SU-DHL-6 (cell line): ENCODE results near the gene EMC9.

Experiments used
- H2AFZ ChIP-seq: fragments of 200-600 bp; sonication (generic); 2 replicates; pipeline ENCODE4 v1.6.1; 2014; ENCODE audit warnings: low read depth, mild to moderate bottlenecking, moderate library complexity, mixed read lengths, antibody characterized with exemption, low read length; ENCODE audit not compliant: severe bottlenecking
- H3F3A ChIP-seq: fragments of 200-600 bp; shearing (Covaris generic); 2 replicates; pipeline ENCODE4 v1.6.0; 2016; ENCODE audit warnings: antibody characterized with exemption, mild to moderate bottlenecking; ENCODE audit not compliant: insufficient read depth
- H3K27ac ChIP-seq: fragments of 200-600 bp; sonication (generic); 2 replicates; pipeline ENCODE4 v1.5.1; 2016; ENCODE audit warnings: low read depth, mild to moderate bottlenecking, low read length, moderate library complexity, mixed read lengths
- H3K27me3 ChIP-seq: fragments of 200-600 bp; sonication (generic), shearing (Covaris generic); 2 replicates; pipeline ENCODE4 v1.6.0; 2014; ENCODE audit warnings: mild to moderate bottlenecking, low read length
- H3K36me3 ChIP-seq: fragments of 200-600 bp; sonication (generic); 2 replicates; pipeline ENCODE4 v1.6.1; 2014; ENCODE audit warnings: mild to moderate bottlenecking, low read length, mixed read lengths
- H3K4me2 ChIP-seq: fragments of 300-600, 200-600 bp; shearing (Covaris generic), sonication (generic); 2 replicates; pipeline ENCODE4 v1.6.0; 2014; ENCODE audit warnings: low read length, low read depth, mild to moderate bottlenecking; ENCODE audit not compliant: poor library complexity, severe bottlenecking
- H3K4me3 ChIP-seq: fragments of 200-600 bp; sonication (generic); 2 replicates; pipeline ENCODE4 v1.5.1; 2014; ENCODE audit warnings: antibody characterized with exemption, low read length, mild to moderate bottlenecking, mixed read lengths; ENCODE audit not compliant: insufficient read depth, poor library complexity, severe bottlenecking
- H3K79me2 ChIP-seq: fragments of 200-600 bp; sonication (generic); 2 replicates; pipeline ENCODE4 v1.6.1; 2014; ENCODE audit warnings: mild to moderate bottlenecking, low read length, moderate library complexity; ENCODE audit not compliant: insufficient read depth
- H3K9ac ChIP-seq: fragments of 200-600 bp; sonication (generic); 2 replicates; pipeline ENCODE4 v1.7.0; 2014; ENCODE audit warnings: mild to moderate bottlenecking, low read length
- H3K9me2 ChIP-seq: fragments of 200-600 bp; sonication (generic); replicated peaks from 2 replicates; pipeline ENCODE4 v1.6.1; 2014; ENCODE audit warnings: low read length; ENCODE audit not compliant: insufficient read depth
- H3K9me3 ChIP-seq: fragments of 200-600 bp; sonication (generic); 2 replicates; pipeline ENCODE4 v1.6.1; 2014; ENCODE audit warnings: low read length, mixed read lengths; ENCODE audit not compliant: insufficient read depth
- H4K20me1 ChIP-seq: fragments of 200-600 bp; sonication (generic); 2 replicates; pipeline ENCODE4 v1.6.1; 2014; ENCODE audit warnings: low read depth, mild to moderate bottlenecking, antibody characterized with exemption, low read length, moderate library complexity, mixed read lengths
- EZH2phosphoT487 ChIP-seq: fragments of 200-600 bp; sonication (generic), shearing (Covaris generic); conservative IDR thresholded peaks from 2 replicates; pipeline ENCODE4 v1.6.1; 2018; ENCODE audit warnings: mild to moderate bottlenecking, antibody characterized with exemption, low read length, moderate library complexity, mixed read lengths
- TF ChIP-seq, protein P1 (sequence below): fragments of 200-600 bp; sonication (generic); IDR thresholded peaks from one replicate; pipeline ENCODE4 v1.5.1; 2017; ENCODE audit warnings: antibody characterized with exemption, mild to moderate bottlenecking, low read length, moderate library complexity; ENCODE audit not compliant: insufficient read depth, poor library complexity, severe bottlenecking

The EMC9 gene

DNA sequence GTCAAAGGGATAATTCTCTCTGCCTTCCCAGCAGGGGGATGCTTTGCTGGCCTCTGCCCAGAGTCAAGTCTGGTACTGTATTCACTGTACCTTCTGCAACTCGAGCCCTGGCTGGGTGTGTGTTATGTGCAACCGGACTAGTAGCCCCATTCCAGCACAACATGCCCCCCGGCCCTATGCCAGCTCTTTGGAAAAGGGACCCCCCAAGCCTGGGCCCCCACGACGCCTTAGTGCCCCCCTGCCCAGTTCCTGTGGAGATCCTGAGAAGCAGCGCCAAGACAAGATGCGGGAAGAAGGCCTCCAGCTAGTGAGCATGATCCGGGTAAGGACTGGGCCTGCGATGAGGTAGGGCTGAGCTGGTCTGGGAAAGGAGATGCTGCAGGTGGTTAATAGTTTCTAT, 9.2 kb upstream of the EMC9 start:
- no peaks in the 10 kb centered on the region for H4K20me1 ChIP-seq
- no peak for TF ChIP-seq EZH2phosphoT487
- TF ChIP-seq, protein P1, sequence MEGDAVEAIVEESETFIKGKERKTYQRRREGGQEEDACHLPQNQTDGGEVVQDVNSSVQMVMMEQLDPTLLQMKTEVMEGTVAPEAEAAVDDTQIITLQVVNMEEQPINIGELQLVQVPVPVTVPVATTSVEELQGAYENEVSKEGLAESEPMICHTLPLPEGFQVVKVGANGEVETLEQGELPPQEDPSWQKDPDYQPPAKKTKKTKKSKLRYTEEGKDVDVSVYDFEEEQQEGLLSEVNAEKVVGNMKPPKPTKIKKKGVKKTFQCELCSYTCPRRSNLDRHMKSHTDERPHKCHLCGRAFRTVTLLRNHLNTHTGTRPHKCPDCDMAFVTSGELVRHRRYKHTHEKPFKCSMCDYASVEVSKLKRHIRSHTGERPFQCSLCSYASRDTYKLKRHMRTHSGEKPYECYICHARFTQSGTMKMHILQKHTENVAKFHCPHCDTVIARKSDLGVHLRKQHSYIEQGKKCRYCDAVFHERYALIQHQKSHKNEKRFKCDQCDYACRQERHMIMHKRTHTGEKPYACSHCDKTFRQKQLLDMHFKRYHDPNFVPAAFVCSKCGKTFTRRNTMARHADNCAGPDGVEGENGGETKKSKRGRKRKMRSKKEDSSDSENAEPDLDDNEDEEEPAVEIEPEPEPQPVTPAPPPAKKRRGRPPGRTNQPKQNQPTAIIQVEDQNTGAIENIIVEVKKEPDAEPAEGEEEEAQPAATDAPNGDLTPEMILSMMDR = no peak
- H3K36me3 ChIP-seq = no peaks in the 10 kb centered on the region
- no peak overlapping the region for H2AFZ ChIP-seq
- no peaks in the 10 kb centered on the region for H3K9me2 ChIP-seq
- H3F3A ChIP-seq = 0 out of 2 replicates have a peak, but pooled peaks cover 3% of the 10 kb centered on the region
- H3K27me3 ChIP-seq = no peaks in the 10 kb centered on the region
- no peak overlapping the region for H3K4me3 ChIP-seq
- peaks cover 22% of the 10 kb centered on the region for H3K79me2 ChIP-seq
- H3K4me2 ChIP-seq = no peak overlapping the region
- H3K9ac ChIP-seq = no peak overlapping the region
- H3K27ac ChIP-seq = no peak overlapping the region
- H3K9me3 ChIP-seq = no peaks in the 10 kb centered on the region

DNA sequence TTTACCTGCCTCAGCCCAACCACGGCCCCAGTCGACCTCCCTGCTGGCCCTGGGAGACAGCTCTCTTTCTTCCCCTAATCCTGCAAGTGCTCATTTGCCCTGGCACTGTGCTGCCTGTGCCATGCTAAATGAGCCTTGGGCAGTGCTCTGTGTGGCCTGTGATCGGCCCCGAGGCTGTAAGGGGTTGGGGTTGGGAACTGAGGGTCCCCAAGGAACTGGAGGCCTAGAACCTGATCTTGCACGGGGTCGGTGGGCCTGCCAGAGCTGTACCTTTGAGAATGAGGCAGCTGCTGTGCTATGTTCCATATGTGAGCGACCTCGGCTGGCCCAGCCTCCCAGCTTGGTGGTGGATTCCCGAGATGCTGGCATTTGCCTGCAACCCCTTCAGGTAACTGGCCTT, 8.7 kb upstream of the EMC9 start:
- Histone ChIP-seq H4K20me1 (no peaks in the 10 kb centered on the region), H3K27ac (no peak overlapping the region), H3K9me2 (no peaks in the 10 kb centered on the region), H2AFZ (no peak overlapping the region), H3K27me3 (no peaks in the 10 kb centered on the region), H3K4me3 (no peak overlapping the region), H3K4me2 (no peak overlapping the region), H3K9ac (no peak overlapping the region), H3F3A (0 out of 2 replicates have a peak, but pooled peaks cover 3% of the 10 kb centered on the region), H3K36me3 (no peaks in the 10 kb centered on the region), H3K9me3 (no peaks in the 10 kb centered on the region), H3K79me2 (peaks cover 26% of the 10 kb centered on the region)
- no peak for TF ChIP-seq EZH2phosphoT487
- TF ChIP-seq, protein P1 = no peak

DNA sequence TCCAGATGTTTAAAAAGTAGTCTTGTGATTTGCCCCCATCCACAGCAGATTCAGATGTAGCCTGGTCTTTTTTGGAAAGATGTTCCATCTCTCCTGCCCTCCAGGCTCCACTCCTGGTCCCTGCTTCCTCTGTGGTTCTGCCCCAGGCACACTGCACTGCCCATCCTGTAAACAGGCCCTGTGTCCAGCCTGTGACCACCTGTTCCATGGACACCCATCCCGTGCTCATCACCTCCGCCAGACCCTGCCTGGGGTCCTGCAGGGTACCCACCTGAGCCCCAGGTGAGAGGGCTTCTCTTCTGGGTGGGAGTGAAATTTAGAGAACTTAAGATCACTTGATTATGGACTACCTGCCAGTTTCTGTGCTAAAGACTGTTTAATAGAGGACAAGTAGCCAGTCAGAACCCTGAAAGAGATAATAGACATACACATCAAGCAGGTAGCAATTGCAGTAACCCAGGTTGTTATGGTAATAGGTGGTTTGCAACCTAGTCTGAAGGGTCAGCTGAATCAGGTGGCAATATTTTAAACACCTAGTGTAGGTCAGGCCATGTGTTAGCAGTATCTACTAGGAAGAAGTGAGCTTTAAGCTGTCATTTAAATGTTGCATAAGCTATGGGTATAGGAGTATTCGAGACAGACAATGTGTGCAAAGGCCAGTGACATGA, 8.0 kb upstream of the EMC9 start:
- H3K4me3 ChIP-seq = no peak overlapping the region
- H3K79me2 ChIP-seq = peaks cover 26% of the 10 kb centered on the region
- H4K20me1 ChIP-seq = no peaks in the 10 kb centered on the region
- no peaks in the 10 kb centered on the region for H3K27me3 ChIP-seq
- H3F3A ChIP-seq = 0 out of 2 replicates have a peak, but pooled peaks cover 6% of the 10 kb centered on the region
- H2AFZ ChIP-seq = no peak overlapping the region
- no peak overlapping the region for H3K4me2 ChIP-seq
- 0 out of 2 replicates have a peak, but pooled peaks cover 3% of the 10 kb centered on the region for H3K36me3 ChIP-seq
- TF ChIP-seq EZH2phosphoT487 = no peak
- TF ChIP-seq, protein P1 = no peak
- H3K9ac ChIP-seq = no peak overlapping the region
- H3K9me2 ChIP-seq = no peaks in the 10 kb centered on the region
- H3K9me3 ChIP-seq = no peaks in the 10 kb centered on the region
- no peak overlapping the region for H3K27ac ChIP-seq
